HG03045 (cell line): ENCODE data around the gene ATP10B.

Experiments
- ATAC-seq: cut with Tn5 transposase; IDR thresholded peaks from one replicate; pipeline ENCODE4 v1.9.1; 2021; ENCODE audit warnings: mild to moderate bottlenecking, moderate library complexity; ENCODE audit not compliant: unreplicated experiment

Gene ATP10B

GRCh38 chr5:160638161-160638742, 213.8 kb downstream of the ATP10B start:
- ATAC-seq = no peak

- ATAC-seq = no peak
Observed at GRCh38 chr5:160637357-160638090, 214.5 kb downstream of the ATP10B start.

- no peak for ATAC-seq
Observed at GRCh38 chr5:160635663-160636062, 216.3 kb downstream of the ATP10B start.

GRCh38 chr5:160635046-160635445, 217.0 kb downstream of the ATP10B start:
- no peak for ATAC-seq

GRCh38 chr5:160629003-160629402, 223.0 kb downstream of the ATP10B start:
- ATAC-seq = no peak

- no peak for ATAC-seq
Observed at GRCh38 chr5:160628619-160628968, 223.4 kb downstream of the ATP10B start.

- no peak for ATAC-seq
Observed at GRCh38 chr5:160627921-160628618, 223.9 kb downstream of the ATP10B start.

- ATAC-seq = no peak
Observed at GRCh38 chr5:160626322-160626721, 225.7 kb downstream of the ATP10B start.

- no peak for ATAC-seq
Observed at GRCh38 chr5:160621526-160621925, 230.5 kb downstream of the ATP10B start.

GRCh38 chr5:160620401-160620800, 231.6 kb downstream of the ATP10B start:
- no peak for ATAC-seq

GRCh38 chr5:160619381-160619780, 232.6 kb downstream of the ATP10B start:
- ATAC-seq = no peak

- no peak for ATAC-seq
Observed at GRCh38 chr5:160618286-160618685, 233.7 kb downstream of the ATP10B start.

- ATAC-seq = no peak
Observed at GRCh38 chr5:160616712-160617497, 235.1 kb downstream of the ATP10B start.

- ATAC-seq = no peak
Observed at GRCh38 chr5:160614136-160614535, 237.9 kb downstream of the ATP10B start.

- ATAC-seq = no peak
Observed at GRCh38 chr5:160605266-160605665, 246.7 kb downstream of the ATP10B start.

GRCh38 chr5:160604484-160604883, 247.5 kb downstream of the ATP10B start:
- no peak for ATAC-seq

- no peak for ATAC-seq
Observed at GRCh38 chr5:160602744-160603143, 249.3 kb downstream of the ATP10B start.

- ATAC-seq = no peak
Observed at GRCh38 chr5:160601046-160601445, 251.0 kb downstream of the ATP10B start.

- no peak for ATAC-seq
Observed at GRCh38 chr5:160573318-160573717, 278.7 kb downstream of the ATP10B start.

- no peak for ATAC-seq
Observed at GRCh38 chr5:160567031-160567705, 284.8 kb downstream of the ATP10B start.

GRCh38 chr5:160565376-160565775, 286.6 kb downstream of the ATP10B start:
- no peak for ATAC-seq
